NCI-H82 treated with DMSO at 0.1 percent for 48 hours (cell line): Measurements from ENCODE around the gene KLHL15.

Experiments used
- DNase-seq: peaks from one replicate; lab custom pipeline; 2025; ENCODE audit not compliant: unreplicated experiment; lab: John Stamatoyannopoulos, UW

The KLHL15 gene

GRCh38 chrX:23952984-23953907 is 73.7 kb downstream of the KLHL15 start:
- no peak for DNase-seq

- no peak for DNase-seq
Measured at GRCh38 chrX:23952391-23952790, 74.6 kb downstream of the KLHL15 start.

GRCh38 chrX:23945206-23945605 is 81.8 kb downstream of the KLHL15 start:
- DNase-seq = no peak

GRCh38 chrX:23944234-23944633 is 82.8 kb downstream of the KLHL15 start:
- DNase-seq = no peak

- DNase-seq = no peak
Measured at GRCh38 chrX:23939203-23939602, 87.8 kb downstream of the KLHL15 start.

GRCh38 chrX:23938690-23939089 is 88.3 kb downstream of the KLHL15 start:
- no peak for DNase-seq

GRCh38 chrX:23937100-23937499 is 89.9 kb downstream of the KLHL15 start:
- DNase-seq = peak; percentile 38

- no peak for DNase-seq
Measured at GRCh38 chrX:23936180-23936579, 90.8 kb downstream of the KLHL15 start.

- no peak for DNase-seq
Measured at GRCh38 chrX:23935106-23935505, 91.9 kb downstream of the KLHL15 start.
